GM18499 (cell line): ENCODE data around the gene CLCN5.

Experiments
- ATAC-seq: cut with Tn5 transposase; IDR thresholded peaks from one replicate; pipeline ENCODE4 v1.9.1; 2021; ENCODE audit warnings: moderate number of reproducible peaks; ENCODE audit not compliant: insufficient read depth, unreplicated experiment

The CLCN5 gene

DNA sequence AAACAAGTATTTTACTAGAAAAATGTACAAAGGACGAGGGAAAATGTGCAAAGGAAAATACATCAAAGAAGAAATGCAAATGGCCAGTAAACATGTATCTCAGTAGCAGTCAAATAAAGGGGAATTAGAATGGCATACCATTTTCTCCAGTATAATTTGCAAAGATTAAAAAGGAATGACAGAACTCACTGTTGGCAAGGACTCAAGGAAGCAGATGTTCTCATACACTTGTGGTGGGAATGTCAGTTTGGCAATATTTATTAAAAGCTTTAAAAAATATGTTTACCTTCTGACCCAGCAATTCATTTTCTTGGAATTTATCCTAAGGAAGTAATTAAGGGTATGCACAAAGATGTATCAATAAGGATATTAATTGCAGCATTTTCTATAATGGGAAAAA lies 7.6 kb downstream of the CLCN5 start:
- ATAC-seq = no peak

DNA sequence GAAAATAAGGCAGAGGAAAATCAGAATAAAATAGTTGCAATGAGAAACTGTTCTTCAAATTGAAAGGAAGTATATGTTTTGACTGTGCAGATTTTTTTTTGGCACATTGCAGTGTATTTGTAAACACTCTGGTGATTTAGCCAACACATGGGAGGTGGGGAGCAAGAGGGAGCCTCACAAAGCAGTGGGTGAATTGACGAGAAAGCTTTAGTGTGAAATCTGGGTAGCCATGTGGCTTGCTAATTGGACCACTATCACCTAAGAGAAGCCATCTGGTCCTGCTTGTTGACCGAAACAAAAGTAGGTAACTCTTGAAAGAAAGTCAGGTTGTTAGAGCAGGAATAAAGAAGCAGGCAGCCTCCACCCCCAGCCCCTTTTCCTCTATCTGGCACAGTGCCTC lies 10.4 kb downstream of the CLCN5 start:
- ATAC-seq = no peak

DNA sequence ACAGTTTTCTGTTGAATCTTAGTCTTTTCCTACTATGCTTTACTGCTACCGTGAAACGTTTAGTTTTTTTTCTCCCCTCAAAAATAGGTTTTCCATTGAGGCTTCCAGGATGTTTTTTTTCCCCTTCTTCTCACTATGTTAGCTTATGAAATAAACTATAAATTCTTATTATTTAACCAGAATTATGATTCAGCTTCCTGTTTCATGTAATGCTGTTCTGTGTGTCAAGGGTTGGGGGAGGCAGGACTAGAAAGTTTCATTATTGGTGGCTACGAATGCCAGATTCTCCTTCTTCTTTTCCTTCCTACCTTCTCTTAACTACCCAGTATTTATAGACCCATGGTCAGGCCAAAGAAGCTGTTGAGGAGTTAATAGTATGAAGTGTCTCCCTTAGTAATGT lies 11.8 kb downstream of the CLCN5 start:
- ATAC-seq = no peak

DNA sequence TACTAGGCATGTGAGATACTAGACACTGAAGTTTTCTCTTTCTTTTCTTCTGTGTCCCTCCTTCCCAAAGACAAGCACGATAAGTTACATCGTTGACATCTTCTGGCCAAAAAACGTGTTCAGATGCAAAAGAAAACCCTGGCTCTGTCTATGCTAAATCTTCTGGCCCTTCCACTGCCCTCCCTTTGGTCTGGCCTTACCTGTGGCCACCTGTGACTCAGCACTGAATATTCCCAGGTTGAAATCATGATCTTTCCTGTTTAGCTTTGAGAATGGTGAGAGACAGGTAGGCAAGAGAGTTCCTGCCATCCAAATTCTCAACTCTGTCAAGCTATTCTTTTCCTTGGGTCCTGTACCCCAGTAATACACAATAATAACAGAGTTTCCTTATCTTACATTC lies 12.3 kb downstream of the CLCN5 start:
- no peak for ATAC-seq

DNA sequence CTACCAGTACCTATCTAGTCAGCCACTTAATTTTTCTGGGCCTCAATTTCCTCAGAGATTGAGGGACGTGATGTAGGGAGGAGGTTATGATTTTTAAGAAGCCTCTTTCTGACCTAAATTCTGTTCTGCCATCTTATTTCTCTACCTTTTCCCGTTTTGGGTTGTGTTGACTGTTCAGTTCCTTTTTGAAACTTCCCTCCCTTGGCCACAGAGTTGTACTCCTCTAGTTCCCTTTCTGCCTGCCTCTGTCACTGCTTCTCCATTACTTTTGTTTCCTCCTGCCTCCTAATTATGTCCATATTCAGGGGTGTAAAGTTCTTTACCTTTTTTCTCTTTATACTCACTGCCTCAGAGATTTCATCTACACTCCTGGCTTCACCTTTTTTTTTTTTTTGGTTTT lies 25.4 kb downstream of the CLCN5 start:
- no peak for ATAC-seq

DNA sequence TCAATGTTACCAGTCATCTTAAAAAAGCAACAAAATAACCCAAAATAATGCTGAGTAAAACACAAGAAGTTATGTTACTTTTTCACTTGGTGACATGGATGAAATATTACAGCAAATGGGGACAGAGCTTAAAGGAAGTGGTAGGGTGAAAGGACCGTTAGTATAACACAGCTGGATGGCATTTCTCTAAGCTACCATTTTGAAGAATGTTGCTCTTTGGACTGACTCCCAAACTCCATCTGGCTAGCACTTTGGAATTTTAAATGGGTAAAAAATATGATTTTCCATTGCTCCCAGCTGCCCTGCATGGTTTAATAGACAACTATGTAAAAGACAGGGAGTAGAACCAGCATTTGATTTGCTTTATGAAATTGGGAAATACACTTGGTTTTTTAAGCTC lies 27.6 kb downstream of the CLCN5 start:
- ATAC-seq = no peak

DNA sequence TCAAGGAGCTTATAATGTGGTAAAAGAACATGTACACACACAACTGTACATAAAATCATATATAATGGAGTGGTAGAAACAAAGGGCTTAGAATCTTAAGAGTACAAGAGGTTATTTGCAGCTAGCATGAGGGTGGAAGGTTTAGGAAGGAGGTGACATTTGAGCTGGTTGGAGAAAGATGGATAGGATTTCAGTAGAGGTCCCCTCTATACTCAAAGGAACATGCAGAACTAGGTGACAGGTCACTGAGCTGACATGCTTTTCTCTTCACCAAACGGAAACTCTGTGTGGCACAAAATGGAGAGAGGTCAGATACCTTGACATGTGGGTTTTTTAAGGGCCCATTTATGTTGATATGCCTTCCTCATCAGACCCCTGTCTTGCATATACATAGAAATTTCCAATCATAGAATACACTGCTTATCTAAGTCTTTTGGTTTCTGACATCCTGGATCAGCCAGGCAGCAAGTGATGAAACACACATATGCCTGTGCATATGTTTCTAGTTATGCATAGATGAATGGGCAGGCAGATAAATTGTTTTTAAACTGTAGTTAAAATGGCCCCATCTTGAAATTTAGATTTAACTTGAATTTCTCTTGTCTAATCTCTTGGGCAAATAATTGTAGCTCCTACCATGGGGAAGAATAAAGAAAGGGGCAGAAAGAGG lies 29.3 kb downstream of the CLCN5 start:
- no peak for ATAC-seq

DNA sequence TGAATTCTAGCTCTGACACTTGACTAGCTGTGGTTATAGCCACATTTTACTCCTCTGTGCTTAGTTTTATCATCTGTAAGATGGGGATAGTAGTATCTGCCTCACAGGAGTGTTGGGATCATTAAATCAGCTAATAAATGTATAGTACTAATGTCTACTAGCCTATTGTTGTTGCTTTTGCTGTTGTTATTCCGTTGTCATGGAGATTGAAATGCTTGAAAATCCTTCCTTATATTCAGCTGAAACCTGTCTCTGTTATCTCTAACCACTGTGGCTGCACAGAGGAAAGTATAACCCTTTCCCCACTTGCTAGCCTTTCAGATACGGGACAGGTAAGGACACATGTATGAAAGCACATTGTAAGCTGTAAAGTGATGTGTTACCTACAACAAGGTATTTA lies 33.9 kb downstream of the CLCN5 start:
- no peak for ATAC-seq

DNA sequence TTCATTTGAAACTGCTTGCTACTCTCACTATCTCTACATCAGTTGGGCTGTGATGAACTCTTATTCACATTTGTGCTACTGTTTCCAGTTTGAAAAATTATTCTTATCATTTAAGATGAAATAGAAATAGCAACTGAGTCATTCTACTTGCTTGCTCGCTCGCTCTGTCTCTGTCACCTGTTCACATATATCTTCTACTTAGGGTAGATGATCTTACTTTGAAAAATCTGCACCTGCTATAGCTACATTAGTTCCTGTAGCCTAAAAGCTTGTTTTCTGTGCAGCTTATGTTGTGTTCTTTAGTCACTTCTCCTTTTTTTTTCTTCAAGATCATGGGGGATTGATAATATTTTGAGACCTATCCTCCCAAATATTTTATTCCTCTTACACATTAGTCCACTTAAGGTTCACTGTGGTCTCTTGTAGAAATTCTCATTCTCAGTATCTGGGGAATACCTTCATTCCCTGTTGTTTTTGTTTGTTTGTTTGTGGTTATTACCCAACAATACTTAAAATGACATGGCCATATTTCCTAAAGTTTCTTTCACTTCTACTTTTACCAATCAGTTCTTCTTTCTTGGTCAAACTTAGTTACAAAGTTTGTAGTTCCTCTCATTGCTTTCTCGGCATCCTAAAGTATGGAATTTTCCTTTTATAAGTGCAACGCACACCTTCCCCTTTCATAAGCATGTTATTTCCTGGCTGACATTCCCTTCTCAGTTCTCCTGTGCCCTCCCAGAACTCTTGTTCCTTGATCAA lies 36.5 kb downstream of the CLCN5 start:
- ATAC-seq = no peak

DNA sequence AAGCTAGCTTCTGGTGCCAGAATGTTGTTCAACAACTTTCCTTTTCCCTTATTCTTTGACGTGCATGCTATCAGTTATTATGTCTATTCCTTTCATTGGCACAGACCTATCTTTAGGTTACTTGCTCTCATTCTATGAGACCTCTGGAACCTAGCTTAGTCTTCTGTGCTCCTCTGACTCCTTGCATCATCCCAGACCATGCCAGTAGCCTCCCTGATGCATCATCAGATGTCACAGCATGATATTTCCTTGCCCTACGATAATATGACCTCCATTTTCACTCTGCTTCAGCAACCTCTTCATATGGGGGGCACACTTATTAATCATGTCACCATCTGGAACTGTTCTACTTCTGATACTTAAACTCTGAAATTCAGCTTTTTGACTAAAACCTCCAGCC lies 37.2 kb downstream of the CLCN5 start:
- no peak for ATAC-seq

DNA sequence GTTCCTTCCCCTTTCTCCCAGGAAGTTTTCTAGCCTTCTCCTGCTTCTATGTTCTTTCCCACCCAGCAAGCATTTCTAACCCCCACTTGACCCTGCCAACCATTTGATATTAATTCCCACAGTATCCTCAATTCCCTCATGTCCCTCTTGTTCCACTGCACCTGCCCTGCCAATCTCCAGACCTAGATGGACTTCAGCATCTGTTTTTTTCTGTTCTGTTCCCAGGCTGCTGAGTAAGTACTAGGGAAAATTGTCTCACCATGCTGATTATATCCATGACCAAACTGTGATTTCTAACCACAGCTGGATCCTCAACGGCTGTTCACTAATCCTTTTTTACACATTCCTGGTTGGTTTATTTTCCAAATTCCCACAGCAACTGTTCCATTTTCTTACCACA lies 37.7 kb downstream of the CLCN5 start:
- ATAC-seq = no peak

DNA sequence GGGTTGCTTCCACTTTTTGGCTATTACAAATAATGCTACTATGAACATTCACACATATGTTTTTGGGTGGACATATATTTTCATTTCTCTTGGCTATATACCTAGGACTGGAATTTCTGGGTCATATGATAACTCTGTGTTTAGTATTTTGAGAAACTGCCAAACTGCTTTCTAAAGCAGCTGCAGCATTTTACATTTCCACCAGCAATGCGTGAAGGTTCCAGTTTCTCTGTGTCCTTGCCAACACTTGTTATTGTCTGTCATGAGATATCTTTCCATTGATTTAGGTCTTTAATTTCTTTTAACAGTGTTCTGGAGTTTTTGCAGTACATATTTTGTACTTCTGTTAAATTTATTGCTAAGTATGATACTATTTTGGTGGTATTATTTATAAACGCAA lies 48.3 kb downstream of the CLCN5 start:
- no peak for ATAC-seq

DNA sequence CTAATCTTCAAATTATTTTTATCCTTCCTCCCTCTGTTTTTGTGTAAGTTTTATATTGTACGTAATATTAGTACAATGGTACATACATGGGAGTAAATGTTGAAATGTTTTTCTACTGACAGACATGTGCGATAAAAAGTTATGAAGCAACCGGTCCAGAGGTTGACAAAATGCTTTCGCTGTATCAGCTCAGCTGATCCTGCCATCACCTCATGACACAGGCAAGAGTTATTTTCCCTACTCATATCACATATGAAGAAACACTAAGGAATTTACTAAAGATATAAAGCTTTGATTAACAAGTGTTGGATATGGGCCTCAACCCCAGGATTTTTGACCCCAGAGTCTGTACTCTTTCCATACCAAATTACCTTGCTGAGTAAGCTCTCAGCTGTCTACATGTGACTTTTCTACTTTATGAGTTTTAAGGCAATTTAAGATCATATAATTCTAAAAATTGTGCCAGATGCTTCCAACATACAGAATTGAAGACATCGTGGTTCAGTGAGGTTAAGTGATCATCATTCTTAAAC lies 50.0 kb downstream of the CLCN5 start:
- no peak for ATAC-seq

DNA sequence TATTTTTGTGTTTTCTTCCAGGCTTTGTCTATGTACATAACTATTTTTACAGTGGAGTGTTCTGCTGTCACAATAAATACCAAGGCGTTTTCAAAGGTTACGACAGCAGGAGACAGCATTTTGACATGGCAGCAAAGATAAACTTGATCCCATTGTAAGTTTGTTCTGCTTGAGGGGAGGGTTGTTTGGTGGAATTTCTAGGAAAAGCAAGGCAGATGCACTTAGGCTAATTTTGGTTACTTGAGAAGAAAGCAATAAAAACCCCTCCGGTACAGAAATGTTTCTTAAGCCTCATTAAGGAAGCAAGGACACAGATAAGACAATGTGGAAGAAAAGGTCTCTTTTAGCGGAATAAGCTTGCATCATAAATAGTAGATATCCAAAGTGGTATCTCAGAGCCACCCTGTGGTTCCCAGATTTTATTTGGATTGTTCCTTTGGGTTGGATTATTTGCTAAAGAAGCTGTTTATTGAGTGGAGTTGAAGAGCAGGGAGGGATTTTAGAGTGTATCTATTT lies 54.3 kb downstream of the CLCN5 start:
- no peak for ATAC-seq

DNA sequence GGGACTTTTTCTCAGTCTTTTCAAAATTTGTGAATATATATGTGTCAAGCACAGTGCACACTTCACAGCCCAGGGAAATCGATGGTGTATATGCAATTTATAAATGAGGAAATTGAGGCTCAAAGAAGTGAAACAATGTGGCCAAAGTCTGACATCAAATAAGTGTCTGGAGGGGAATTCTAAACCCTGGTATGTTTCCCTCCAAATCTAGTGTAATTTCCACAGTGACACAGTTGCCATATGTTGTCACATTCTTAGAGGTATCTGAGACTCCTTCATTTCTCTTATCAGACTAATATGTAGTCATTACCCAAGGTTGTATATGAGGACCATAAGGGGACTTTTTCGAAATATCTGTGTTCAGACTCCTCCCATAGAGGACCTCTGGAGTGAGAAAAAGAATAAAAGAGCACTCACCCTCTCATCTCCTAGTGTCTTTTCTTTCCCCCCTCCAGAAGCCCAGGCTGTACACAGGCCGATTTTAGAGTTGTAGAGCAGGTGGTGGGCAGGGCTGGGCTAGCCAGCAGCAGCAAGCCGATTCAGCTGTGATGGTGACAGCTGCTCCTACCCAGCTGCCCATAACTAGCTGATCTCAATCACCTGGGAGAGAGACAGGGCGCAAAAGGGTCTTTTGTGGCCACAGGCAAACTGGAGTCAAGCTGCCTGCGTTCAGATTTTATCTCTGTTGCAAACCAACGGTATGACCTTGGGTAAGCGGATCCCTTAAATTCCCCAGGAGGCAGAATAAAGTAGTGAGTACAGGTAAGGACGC lies 55.1 kb downstream of the CLCN5 start:
- ATAC-seq = no peak

DNA sequence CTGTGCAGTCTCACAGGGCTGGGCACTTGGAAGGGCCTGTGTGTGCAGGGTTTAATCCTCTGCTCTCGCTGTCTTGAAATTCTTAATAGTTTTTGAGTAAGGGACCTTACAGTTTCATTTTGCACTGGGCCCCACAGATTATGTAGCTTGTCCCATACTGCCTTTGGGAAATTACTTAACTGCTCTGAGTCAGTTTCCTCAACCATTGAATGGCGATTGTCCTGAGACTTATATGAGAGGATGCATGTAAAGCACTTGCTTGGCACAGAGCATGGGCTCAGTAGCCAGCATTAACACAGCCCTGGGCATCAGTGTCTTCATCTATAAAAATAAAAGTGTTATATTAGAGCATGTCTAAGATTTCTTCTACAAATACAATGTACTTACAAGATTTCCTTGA lies 55.8 kb downstream of the CLCN5 start:
- no peak for ATAC-seq

DNA sequence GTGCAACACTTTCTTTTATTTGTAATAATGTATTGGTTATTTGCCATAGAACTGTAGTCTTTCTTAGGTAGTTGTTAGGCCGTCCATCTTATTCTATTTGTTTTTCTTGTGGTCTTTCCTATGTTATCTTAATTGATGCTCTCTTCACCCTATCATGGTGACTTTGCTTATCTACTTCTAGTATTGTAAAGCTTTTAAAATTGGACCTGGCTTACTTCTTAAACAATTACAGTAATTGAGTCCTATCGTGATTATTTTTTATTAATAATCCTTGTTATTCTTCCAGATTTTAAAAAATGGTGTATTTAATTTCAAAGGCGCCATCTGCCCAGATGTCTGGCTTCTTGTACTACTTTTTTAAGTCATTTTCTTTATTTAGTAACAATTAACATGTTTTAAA lies 63.7 kb downstream of the CLCN5 start:
- ATAC-seq = no peak

DNA sequence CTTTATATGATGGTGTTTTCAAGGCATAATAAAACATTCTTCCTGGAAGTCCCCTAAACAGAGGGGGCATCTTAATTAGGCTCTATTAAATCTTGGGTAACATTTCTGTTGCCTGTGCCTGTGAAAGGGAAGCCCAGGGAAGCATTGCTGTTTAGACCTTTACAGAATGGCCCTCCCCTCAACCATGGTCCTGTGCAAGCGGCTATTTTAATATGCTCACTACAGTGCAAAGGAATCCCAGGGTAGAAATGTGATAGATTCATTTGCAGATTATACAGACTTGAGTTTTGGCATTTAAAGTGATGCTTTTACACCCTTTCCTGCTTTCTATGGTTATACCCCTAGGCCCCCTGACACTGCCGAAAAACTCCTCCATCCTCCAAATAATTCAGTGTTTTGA lies 65.3 kb downstream of the CLCN5 start:
- no peak for ATAC-seq

DNA sequence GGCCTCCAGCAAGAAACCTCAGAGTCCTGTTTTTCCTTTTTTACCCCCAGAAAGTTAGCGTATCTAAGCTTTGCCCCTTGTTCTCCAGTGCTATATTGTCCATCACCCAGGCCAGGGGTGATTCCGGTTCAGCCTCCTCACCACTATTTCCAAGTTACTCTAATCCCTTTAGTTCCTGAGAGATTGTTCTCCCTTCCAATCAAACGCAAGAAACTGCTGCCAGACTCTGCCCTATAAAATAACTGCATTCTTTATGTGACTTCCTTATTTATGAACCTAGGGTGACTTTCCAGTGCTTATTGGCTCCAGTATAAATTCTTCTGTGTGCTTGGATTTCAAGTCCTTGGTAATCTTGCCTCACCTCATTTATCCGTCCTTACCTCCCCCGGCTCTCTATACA lies 65.7 kb downstream of the CLCN5 start:
- ATAC-seq = no peak

DNA sequence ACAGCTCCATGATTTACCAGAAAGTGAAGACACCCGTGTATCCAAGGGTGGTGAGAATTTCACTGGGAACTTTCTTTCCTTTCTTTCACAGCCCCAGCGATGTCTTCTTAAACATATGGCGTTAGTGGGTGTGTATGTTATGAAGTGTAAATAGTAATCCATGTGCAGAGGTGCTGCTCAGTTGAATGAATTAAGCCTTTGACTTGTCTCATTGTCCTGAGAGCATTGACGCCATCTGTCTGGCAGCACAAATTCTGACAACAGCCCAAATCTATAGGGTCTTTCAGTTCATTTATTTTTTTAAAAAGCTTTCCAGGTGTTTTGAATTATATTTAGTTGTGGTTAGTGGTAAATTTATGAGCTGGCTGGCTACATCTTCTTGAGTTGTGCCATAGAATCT lies 69.4 kb downstream of the CLCN5 start:
- no peak for ATAC-seq

DNA sequence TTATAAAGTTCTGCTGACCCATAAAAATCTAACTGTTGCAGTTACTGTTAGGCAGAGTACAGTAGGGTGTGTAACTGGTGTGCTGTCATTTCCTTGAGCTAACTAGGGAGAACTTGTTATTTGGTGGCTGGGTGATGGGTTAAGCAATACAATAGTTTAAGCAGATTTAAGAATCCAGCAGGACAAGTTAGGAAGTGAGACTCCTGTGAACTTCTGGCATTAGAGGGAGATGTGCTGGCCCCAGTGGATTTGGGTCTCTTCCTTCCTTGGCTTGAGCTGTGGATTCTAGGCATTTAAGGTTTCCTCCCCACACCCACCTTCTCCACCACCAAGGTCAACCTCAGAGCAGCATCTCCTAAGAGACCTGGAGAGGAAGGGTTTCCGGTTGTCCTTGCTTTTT lies 70.5 kb downstream of the CLCN5 start:
- ATAC-seq = no peak
